H1 (cell line): ENCODE data around the gene UBR2. TPM values are rescaled to one million over a fixed set of nuclear protein-coding genes. Genes with fewer than 3 reads are reported as not detected.

ENCODE experiments used
- CTCF ChIA-PET: fragments of 300-600 bp; sonication (Branson Sonifier 250); formaldehyde crosslinking; loops from one replicate; lab custom pipeline; 2021; ENCODE audit not compliant: partially characterized antibody; lab: Charles Lee
- POLR2A ChIA-PET: fragments of 300-600 bp; sonication (Branson Sonifier 250); formaldehyde crosslinking; loops from one replicate; lab custom pipeline; 2021; ENCODE audit warnings: inconsistent platforms; ENCODE audit not compliant: partially characterized antibody; lab: Charles Lee
- DNase-seq, 2 experiments: peaks; one replicate each; pipeline versions ENCODE4 v3.0.0 to v3.0.0-alpha.2; 2010 to 2022; ENCODE audit warnings: low spot score in 2 of 2, low read depth in 1 of 2, mixed read lengths in 1 of 2
- FAIRE-seq: peaks from 2 replicates; lab custom pipeline; 2011; peaks lifted over from hg19 to GRCh38; lab: Jason Lieb, UNC
- H2AFZ ChIP-seq: 2 replicates; pipeline ENCODE4 v1.8.1; 2012; ENCODE audit warnings: low read length, inconsistent platforms
- H2AK5ac ChIP-seq: 2 replicates; pipeline ENCODE4 v1.6.1; 2013; ENCODE audit warnings: low read depth, low read length
- H2BK120ac ChIP-seq: replicated peaks from 2 replicates; pipeline ENCODE3; 2013; ENCODE audit warnings: low read depth, low read length, inconsistent platforms
- H2BK12ac ChIP-seq: 2 replicates; pipeline ENCODE4 v1.6.1; 2013; ENCODE audit warnings: low read depth, low read length
- H2BK15ac ChIP-seq: 2 replicates; pipeline ENCODE4 v1.6.1; 2013; ENCODE audit warnings: low read length
- H2BK20ac ChIP-seq: 2 replicates; pipeline ENCODE4 v1.6.1; 2013; ENCODE audit warnings: low read length
- H2BK5ac ChIP-seq: 2 replicates; pipeline ENCODE4 v1.6.1; 2013; ENCODE audit warnings: low read depth, low read length
- H3K14ac ChIP-seq: 2 replicates; pipeline ENCODE4 v1.6.1; 2013; ENCODE audit warnings: inconsistent platforms; ENCODE audit not compliant: insufficient read length
- H3K18ac ChIP-seq: 2 replicates; pipeline ENCODE4 v1.6.1; 2013; ENCODE audit warnings: low read length; ENCODE audit errors: extremely low read depth
- H3K23ac ChIP-seq: 2 replicates; pipeline ENCODE4 v1.6.1; 2013; ENCODE audit warnings: inconsistent platforms; ENCODE audit not compliant: insufficient read length
- H3K23me2 ChIP-seq: 2 replicates; pipeline ENCODE4 v1.6.1; 2013; ENCODE audit warnings: low read depth, low read length
- H3K27ac ChIP-seq: 2 replicates; pipeline ENCODE4 v1.6.1; 2011; ENCODE audit warnings: low read depth, low read length, inconsistent platforms
- H3K27me3 ChIP-seq, 4 experiments: replicated peaks in 1 of 4; 1 replicate in 1 of 4; 2 replicates in 3 of 4; pipeline versions ENCODE4 v1.6.1 to v1.8.1; 2011 to 2013; ENCODE audit warnings: low read length in 3 of 4, mild to moderate bottlenecking in 3 of 4, inconsistent platforms in 2 of 4, mixed read lengths in 2 of 4, moderate library complexity in 1 of 4; ENCODE audit not compliant: control insufficient read depth in 3 of 4, insufficient read depth in 3 of 4; ENCODE audit errors: extremely low read depth in 1 of 4
- H3K36me3 ChIP-seq, 4 experiments: 2 replicates each; pipeline versions ENCODE4 v1.6.1 to v1.8.1; 2011 to 2013; ENCODE audit warnings: mild to moderate bottlenecking in 4 of 4, low read length in 3 of 4, moderate library complexity in 2 of 4, control low read depth in 1 of 4, inconsistent platforms in 1 of 4; ENCODE audit not compliant: insufficient read depth in 4 of 4, control insufficient read depth in 2 of 4
- H3K4ac ChIP-seq: replicated peaks from 2 replicates; pipeline ENCODE3; 2013; ENCODE audit warnings: low read length, low read depth, mixed read lengths, inconsistent platforms; ENCODE audit not compliant: insufficient read length
- H3K4me1 ChIP-seq, 4 experiments: replicated peaks in 1 of 4; 1 replicate in 1 of 4; 2 replicates in 3 of 4; pipeline versions ENCODE4 v1.6.1 to v1.8.1; 2011 to 2013; ENCODE audit warnings: low read length in 3 of 4, inconsistent platforms in 2 of 4, mixed read lengths in 1 of 4; ENCODE audit not compliant: insufficient read depth in 4 of 4, control insufficient read depth in 3 of 4
- H3K4me2 ChIP-seq, 2 experiments: 2 replicates each; pipeline versions ENCODE4 v1.6.1 to v1.8.1; 2011 to 2013; ENCODE audit warnings: low read depth in 2 of 2, low read length in 2 of 2, control low read depth in 1 of 2, inconsistent platforms in 1 of 2, mild to moderate bottlenecking in 1 of 2; ENCODE audit not compliant: insufficient read depth in 1 of 2
- H3K4me3 ChIP-seq, 4 experiments: fragments of 200-600, 300-600 bp in 1 of 4; sonication (generic), shearing (Covaris generic), sonication (Bioruptor Twin) in 1 of 4; 2 replicates each; pipeline versions ENCODE4 v1.5.1 to v1.8.1; 2011 to 2016; ENCODE audit warnings: low read length in 4 of 4, low read depth in 3 of 4, control low read depth in 2 of 4, inconsistent platforms in 2 of 4, mild to moderate bottlenecking in 2 of 4, mixed read lengths in 1 of 4, moderate library complexity in 1 of 4; ENCODE audit not compliant: insufficient read depth in 2 of 4; ENCODE audit errors: extremely low read depth in 1 of 4
- H3K56ac ChIP-seq: replicated peaks from 2 replicates; pipeline ENCODE3; 2013; ENCODE audit warnings: low read depth, mild to moderate bottlenecking, mixed read lengths, low read length, inconsistent platforms; ENCODE audit not compliant: insufficient read length
- H3K79me1 ChIP-seq: 2 replicates; pipeline ENCODE4 v1.6.1; 2013; ENCODE audit warnings: low read depth, low read length, control low read depth
- H3K79me2 ChIP-seq, 2 experiments: 2 replicates each; pipeline versions ENCODE4 v1.6.1 to v1.8.1; 2012 to 2013; ENCODE audit warnings: low read length in 2 of 2, mild to moderate bottlenecking in 2 of 2, inconsistent platforms in 1 of 2; ENCODE audit not compliant: insufficient read depth in 2 of 2, control insufficient read depth in 1 of 2
- H3K9ac ChIP-seq, 4 experiments: replicated peaks in 1 of 4; 1 replicate in 1 of 4; 2 replicates in 3 of 4; pipeline versions ENCODE4 v1.6.1 to v1.8.1; 2011 to 2013; ENCODE audit warnings: low read depth in 3 of 4, low read length in 3 of 4, control low read depth in 2 of 4, mild to moderate bottlenecking in 2 of 4, moderate library complexity in 2 of 4, inconsistent platforms in 1 of 4; ENCODE audit errors: extremely low read depth in 1 of 4
- H3K9me3 ChIP-seq, 2 experiments: 2 replicates each; pipeline versions ENCODE4 v1.6.1 to v1.8.1; 2012 to 2013; ENCODE audit warnings: mild to moderate bottlenecking in 2 of 2, moderate library complexity in 2 of 2, control low read depth in 1 of 2, inconsistent platforms in 1 of 2, low read depth in 1 of 2, low read length in 1 of 2, mixed read lengths in 1 of 2; ENCODE audit not compliant: insufficient read depth in 2 of 2
- H4K20me1 ChIP-seq, 2 experiments: replicated peaks in 1 of 2; 2 replicates each; pipeline versions ENCODE3 to v1.8.1; 2011 to 2013; ENCODE audit warnings: inconsistent platforms in 2 of 2, low read length in 2 of 2, mild to moderate bottlenecking in 1 of 2; ENCODE audit not compliant: insufficient read depth in 2 of 2, control insufficient read depth in 1 of 2
- H4K5ac ChIP-seq: 2 replicates; pipeline ENCODE4 v1.6.1; 2013; ENCODE audit warnings: low read length, low read depth, mixed read lengths, inconsistent platforms; ENCODE audit not compliant: insufficient read length
- H4K8ac ChIP-seq: 2 replicates; pipeline ENCODE4 v1.8.0; 2013; ENCODE audit warnings: mild to moderate bottlenecking, moderate library complexity, low read length, inconsistent platforms; ENCODE audit not compliant: insufficient read depth; ENCODE audit errors: extremely low read depth
- H4K91ac ChIP-seq: replicated peaks from 2 replicates; pipeline ENCODE3; 2013; ENCODE audit warnings: low read length, mixed read lengths, inconsistent platforms; ENCODE audit not compliant: insufficient read length
- BCL11A ChIP-seq, 2 experiments: IDR thresholded peaks; one replicate each; pipeline ENCODE4 v1.6.1; 2011; ENCODE audit warnings: low read depth in 2 of 2, low read length in 2 of 2, mild to moderate bottlenecking in 2 of 2
- CHD2 ChIP-seq: IDR thresholded peaks from 2 replicates; pipeline ENCODE4 v1.6.1; 2012; ENCODE audit warnings: low read length, improper control_type of control experiment
- CREB1 ChIP-seq: IDR thresholded peaks from 2 replicates; pipeline ENCODE4 v1.6.1; 2012; ENCODE audit warnings: inconsistent platforms
- GABPA ChIP-seq: IDR thresholded peaks from 2 replicates; pipeline ENCODE4 v1.6.1; 2011; ENCODE audit warnings: mild to moderate bottlenecking, low read length, moderate library complexity, borderline replicate concordance; ENCODE audit not compliant: insufficient read depth
- HDAC6 ChIP-seq: IDR thresholded peaks from one replicate; pipeline ENCODE4 v1.7.1; 2012; ENCODE audit warnings: low read depth, mild to moderate bottlenecking, inconsistent platforms, low read length, moderate library complexity
- MAFK ChIP-seq: IDR thresholded peaks from 2 replicates; pipeline ENCODE4 v1.6.1; 2012; ENCODE audit warnings: low read depth, mild to moderate bottlenecking, improper control_type of control experiment, low read length
- PHF8 ChIP-seq: fragments of 200-600 bp; sonication (generic); conservative IDR thresholded peaks from 2 replicates; pipeline ENCODE4 v1.7.1; 2012; ENCODE audit warnings: low read depth, mild to moderate bottlenecking, inconsistent platforms, low read length, moderate library complexity
- RFX5 ChIP-seq: IDR thresholded peaks from 2 replicates; pipeline ENCODE4 v1.6.1; 2011; ENCODE audit warnings: low read depth, low read length, improper control_type of control experiment, borderline replicate concordance
- SIN3A ChIP-seq, 2 experiments: IDR thresholded peaks in 1 of 2; conservative IDR thresholded peaks in 1 of 2; 2 replicates each; pipeline ENCODE4 v1.6.1; 2011 to 2012; ENCODE audit warnings: low read length in 2 of 2, improper control_type of control experiment in 1 of 2, low read depth in 1 of 2, mild to moderate bottlenecking in 1 of 2
- SP2 ChIP-seq: IDR thresholded peaks from 2 replicates; pipeline ENCODE4 v1.6.1; 2012; ENCODE audit warnings: mild to moderate bottlenecking, low read length, inconsistent platforms
- SP4 ChIP-seq: IDR thresholded peaks from 2 replicates; pipeline ENCODE4 v1.6.1; 2012; ENCODE audit warnings: low read length, inconsistent platforms
- TAF1 ChIP-seq: IDR thresholded peaks from 2 replicates; pipeline ENCODE4 v1.6.1; 2011; ENCODE audit warnings: mild to moderate bottlenecking, low read depth, low read length
- YY1 ChIP-seq: IDR thresholded peaks from 2 replicates; pipeline ENCODE4 v1.6.1; 2011; ENCODE audit warnings: low read depth, mild to moderate bottlenecking, low read length
- ZNF274 ChIP-seq: IDR thresholded peaks from 2 replicates; pipeline ENCODE4 v1.7.0; 2012; ENCODE audit warnings: low read length, borderline replicate concordance; ENCODE audit errors: extremely low read depth
- WGBS, 2 experiments: shearing (Covaris generic) in 1 of 2; methylation state at CpG; one replicate each; pipeline versions ENCODE4 v1.1.6 to v1.1.7; 2013 to 2015; ENCODE audit warnings: low lambda C conversion rate in 2 of 2, mixed read lengths in 2 of 2, inconsistent platforms in 1 of 2, low coverage in 1 of 2, missing lambda C conversion rate in 1 of 2; ENCODE audit not compliant: insufficient replicate concordance in 2 of 2, insufficient coverage in 1 of 2, insufficient read length in 1 of 2; ENCODE audit errors: extremely low coverage in 1 of 2, missing lambda C conversion rate in 1 of 2; 5-methylcytosine and 5-hydroxymethylcytosine counted together
- polyA plus RNA-seq, 7 experiments: library from polyadenylated mRNA; depleted of rRNA in 3 of 7; stranded (reverse) in 5 of 7; unstranded in 2 of 7; fragments of >200 nt in 5 of 7; fragments of 200-250 nt in 2 of 7; gene quantifications; 1 replicate in 5 of 7; 2 replicates in 1 of 7; 4 replicates in 1 of 7; pipeline versions ENCODE4 v1.2.1 to v1.2.3, GENCODE V29; 2011 to 2013; ENCODE audit warnings: missing spikeins in 2 of 7, mixed read lengths in 2 of 7
- total RNA-seq: library from RNA; stranded (reverse); fragmentation: NEBNext Ultra II Directional; extraction: Animal tissue kit (Norgen Biotek cat#: 25700); gene quantifications from 2 replicates; pipeline ENCODE4 v1.2.1, GENCODE V29; 2021
- TF ChIP-seq, protein P1 (sequence below): IDR thresholded peaks from 2 replicates; pipeline ENCODE4 v1.6.1; 2012; ENCODE audit warnings: inconsistent platforms

The UBR2 gene
- total and polyA plus RNA-seq, 2 of the 8 experiments (the other 6 are each of a cell fraction or from before 2014, with no cell fraction given) = 6.5 to 19.5 TPM

DNA sequence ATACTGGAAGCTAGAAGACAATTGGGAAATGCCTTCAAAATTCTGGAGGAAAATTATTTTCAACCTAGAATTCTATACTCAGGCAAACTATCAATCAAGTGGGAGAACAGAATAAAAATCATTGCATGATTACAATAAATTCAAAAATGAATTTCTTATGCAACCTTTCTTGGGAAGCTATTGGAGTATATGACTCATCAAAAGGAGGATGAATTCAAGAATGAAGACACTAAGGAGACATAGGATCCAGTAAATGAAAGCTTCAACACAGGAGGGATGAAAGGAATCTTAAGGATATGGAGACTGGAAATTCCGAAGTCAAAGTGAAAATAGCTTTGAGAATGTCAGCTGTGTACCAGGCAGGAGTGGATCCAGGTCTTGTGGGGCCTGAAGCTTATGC lies 12.6 kb upstream of the UBR2 start:
- no peak for FAIRE-seq
- H2AFZ ChIP-seq = no peak overlapping the region
- ChIA-PET CTCF (interaction anchor here (0.6 to 2.2 kb wide), 9 partner anchors 9 to 743 kb away, joined by 3 to 13 read pairs (median 4); partner anchors contain the start of gene UBR2), POLR2A (interaction anchor here (1.1 to 1.3 kb wide), 2 partner anchors 12 to 232 kb away, joined by 3 to 4 read pairs; no protein-coding TSS in a partner anchor)
- no peak overlapping the region for H3K4me2 ChIP-seq
- no peak for DNase-seq
- H2BK20ac ChIP-seq = no peak overlapping the region
- no peaks in the 10 kb centered on the region for H4K20me1 ChIP-seq
- H3K9ac ChIP-seq = no peak overlapping the region
- no peak overlapping the region for H3K4ac ChIP-seq
- H3K27ac ChIP-seq = no peak overlapping the region
- H2BK12ac ChIP-seq = no peak overlapping the region
- no peaks in the 10 kb centered on the region for H3K79me2 ChIP-seq
- no peak overlapping the region for H3K56ac ChIP-seq
- no peak overlapping the region for H4K8ac ChIP-seq
- no peak overlapping the region for H2BK5ac ChIP-seq
- H3K4me1 ChIP-seq = no peaks in the 10 kb centered on the region; a peak in 2 of 7 replicates
- no peak overlapping the region for H3K14ac ChIP-seq
- no peaks in the 10 kb centered on the region for H3K27me3 ChIP-seq
- WGBS, 2 experiments = 90% methylated on average over 1 of the region's 1 CpG; no CpG with 5 or more reads in 1 of the 2 experiments
- no peak overlapping the region for H4K91ac ChIP-seq
- no peak overlapping the region for H2AK5ac ChIP-seq
- no peaks in the 10 kb centered on the region for H3K79me1 ChIP-seq
- no peak overlapping the region for H2BK120ac ChIP-seq
- H3K23me2 ChIP-seq = no peaks in the 10 kb centered on the region
- no peak overlapping the region for H4K5ac ChIP-seq
- H3K4me3 ChIP-seq = no peak overlapping the region
- no peak overlapping the region for H3K18ac ChIP-seq
- no peak overlapping the region for H3K23ac ChIP-seq
- no peak overlapping the region for H2BK15ac ChIP-seq
- no peaks in the 10 kb centered on the region for H3K36me3 ChIP-seq
- H3K9me3 ChIP-seq = peaks cover 3 to 4% of the 10 kb centered on the region in 2 experiments; a peak in 2 of 4 replicates
- TF ChIP-seq, protein P1, sequence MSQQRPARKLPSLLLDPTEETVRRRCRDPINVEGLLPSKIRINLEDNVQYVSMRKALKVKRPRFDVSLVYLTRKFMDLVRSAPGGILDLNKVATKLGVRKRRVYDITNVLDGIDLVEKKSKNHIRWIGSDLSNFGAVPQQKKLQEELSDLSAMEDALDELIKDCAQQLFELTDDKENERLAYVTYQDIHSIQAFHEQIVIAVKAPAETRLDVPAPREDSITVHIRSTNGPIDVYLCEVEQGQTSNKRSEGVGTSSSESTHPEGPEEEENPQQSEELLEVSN = no peak
- TF ChIP-seq BCL11A (IDR thresholded peaks at IDR 0.05; ENCODE audit: low read depth in 2 of 2, low read length in 2 of 2) (no peak), RFX5 (no peak), MAFK (no peak), SP2 (no peak), PHF8 (no peak), CHD2 (no peak), YY1 (no peak), HDAC6 (no peak), SIN3A (conservative IDR thresholded peaks at IDR 0.05 in 1 of 2, IDR thresholded peaks at IDR 0.05 in 1 of 2; ENCODE audit: low read depth in 1 of 2, low read length in 2 of 2) (no peak), ZNF274 (no peak), CREB1 (no peak), SP4 (no peak), GABPA (no peak), TAF1 (no peak)
